ENCODE measurements around the gene LMAN1L. TPM values are rescaled to one million over a fixed set of nuclear protein-coding genes. Genes with fewer than 3 reads are reported as not detected.

Gene LMAN1L
- total RNA-seq, 4 donors from 2014 or later, result 0.42 TPM; not detected in 3

DNA sequence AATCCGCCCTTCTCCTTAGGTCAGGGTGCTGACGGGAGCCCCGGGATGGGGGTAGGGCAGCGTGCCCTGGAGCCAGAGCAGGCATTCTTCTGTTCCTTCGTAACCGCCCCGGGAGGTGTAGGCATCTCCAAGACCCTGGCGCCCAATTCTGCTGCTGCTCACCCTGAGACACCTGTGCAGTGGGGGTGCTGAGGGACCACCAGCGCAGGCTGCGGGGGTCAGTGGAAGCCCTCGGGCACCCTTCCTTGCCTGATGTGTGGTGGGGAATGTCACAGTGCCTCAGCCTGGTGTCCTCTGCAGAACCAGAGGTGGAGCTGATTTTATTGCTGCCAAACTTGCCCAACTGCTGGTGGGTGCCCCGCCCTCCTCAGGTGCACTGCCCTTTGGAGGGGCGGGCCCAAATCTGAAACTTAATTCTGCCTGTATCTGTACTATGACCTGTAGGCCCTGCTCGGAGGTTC lies 23.4 kb upstream of the LMAN1L start:
- no peak for TF ChIP-seq POLR2A (IDR thresholded peaks at IDR 0.05)
- TF ChIP-seq, protein P1, sequence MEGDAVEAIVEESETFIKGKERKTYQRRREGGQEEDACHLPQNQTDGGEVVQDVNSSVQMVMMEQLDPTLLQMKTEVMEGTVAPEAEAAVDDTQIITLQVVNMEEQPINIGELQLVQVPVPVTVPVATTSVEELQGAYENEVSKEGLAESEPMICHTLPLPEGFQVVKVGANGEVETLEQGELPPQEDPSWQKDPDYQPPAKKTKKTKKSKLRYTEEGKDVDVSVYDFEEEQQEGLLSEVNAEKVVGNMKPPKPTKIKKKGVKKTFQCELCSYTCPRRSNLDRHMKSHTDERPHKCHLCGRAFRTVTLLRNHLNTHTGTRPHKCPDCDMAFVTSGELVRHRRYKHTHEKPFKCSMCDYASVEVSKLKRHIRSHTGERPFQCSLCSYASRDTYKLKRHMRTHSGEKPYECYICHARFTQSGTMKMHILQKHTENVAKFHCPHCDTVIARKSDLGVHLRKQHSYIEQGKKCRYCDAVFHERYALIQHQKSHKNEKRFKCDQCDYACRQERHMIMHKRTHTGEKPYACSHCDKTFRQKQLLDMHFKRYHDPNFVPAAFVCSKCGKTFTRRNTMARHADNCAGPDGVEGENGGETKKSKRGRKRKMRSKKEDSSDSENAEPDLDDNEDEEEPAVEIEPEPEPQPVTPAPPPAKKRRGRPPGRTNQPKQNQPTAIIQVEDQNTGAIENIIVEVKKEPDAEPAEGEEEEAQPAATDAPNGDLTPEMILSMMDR (IDR thresholded peaks at IDR 0.05), result no peak
- no peak for TF ChIP-seq EP300 (IDR thresholded peaks at IDR 0.05)
- Histone ChIP-seq H3K4me3 (peak overlapping the region in 2 of 4 donors; percentile 13 to 30), H3K27ac (peak overlapping the region in 3 of 4 donors; percentile 82 to 88 (median 88)), H3K9me3 (no peaks in the 10 kb centered on the region), H3K4me1 (peaks cover 0 to 98% (median 93%) of the 10 kb centered on the region in 4 donors), H3K27me3 (no peaks in the 10 kb centered on the region), H3K36me3 (no peaks in the 10 kb centered on the region)
- 40 to 52% methylated on average over 8 to 14 of the region's 14 CpGs for WGBS, 2 donors
- no peak for DNase-seq (ENCODE audit: low spot score in 2 of 2)

DNA sequence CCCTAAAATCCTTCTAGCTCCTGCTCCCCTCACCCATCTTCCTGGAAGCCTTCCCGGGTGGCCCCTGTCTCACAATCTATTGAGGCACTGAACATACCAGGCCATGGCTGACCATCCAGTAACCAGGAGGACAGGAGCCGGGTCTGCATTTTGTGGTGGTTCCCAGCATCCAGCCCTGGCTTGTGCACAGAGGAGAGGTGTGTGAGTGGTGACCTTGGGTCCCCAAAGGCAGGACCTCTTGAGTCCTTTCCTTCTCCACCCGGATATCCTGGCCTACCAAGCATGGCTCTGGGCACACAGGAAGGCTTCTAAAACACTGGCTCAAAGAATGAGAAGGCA lies 22.9 kb upstream of the LMAN1L start:
- Histone ChIP-seq H3K4me1 (peaks cover 0 to 98% (median 88%) of the 10 kb centered on the region in 4 donors), H3K4me3 (peak overlapping the region in 1 of 4 donors; percentile 30), H3K27me3 (no peaks in the 10 kb centered on the region), H3K27ac (peak overlapping the region; percentile 35 to 88 (median 85)), H3K36me3 (no peaks in the 10 kb centered on the region), H3K9me3 (no peaks in the 10 kb centered on the region)
- 16 to 25% methylated on average over 3 of the region's 3 CpGs for WGBS, 2 donors
- TF ChIP-seq POLR2A (IDR thresholded peaks at IDR 0.05) (no peak), EP300 (IDR thresholded peaks at IDR 0.05) (no peak)
- TF ChIP-seq, protein P1 (IDR thresholded peaks at IDR 0.05), result no peak
- no peak for DNase-seq (ENCODE audit: low spot score in 2 of 2)

- H3K4me1 ChIP-seq, result peaks cover 0 to 98% (median 83%) of the 10 kb centered on the region in 4 donors
- H3K27me3 ChIP-seq, result no peaks in the 10 kb centered on the region
- WGBS, 2 donors, result 9 to 26% methylated on average over 11 to 15 of the region's 15 CpGs
- peak overlapping the region; percentile 35 to 88 (median 85) for H3K27ac ChIP-seq
- H3K4me3 ChIP-seq, result peak overlapping the region in 1 of 4 donors; percentile 5
- peak; percentile 48 to 53 for DNase-seq (ENCODE audit: low spot score in 2 of 2)
- no peaks in the 10 kb centered on the region for H3K9me3 ChIP-seq
- no peaks in the 10 kb centered on the region for H3K36me3 ChIP-seq
- TF ChIP-seq, protein P1 (IDR thresholded peaks at IDR 0.05), result no peak
- TF ChIP-seq POLR2A (IDR thresholded peaks at IDR 0.05), result no peak
- TF ChIP-seq EP300 (IDR thresholded peaks at IDR 0.05), result peak in 1 of 2 donors; percentile 32
Observed at GRCh38 chr15:74790080-74790916, 22.3 kb upstream of the LMAN1L start.

DNA sequence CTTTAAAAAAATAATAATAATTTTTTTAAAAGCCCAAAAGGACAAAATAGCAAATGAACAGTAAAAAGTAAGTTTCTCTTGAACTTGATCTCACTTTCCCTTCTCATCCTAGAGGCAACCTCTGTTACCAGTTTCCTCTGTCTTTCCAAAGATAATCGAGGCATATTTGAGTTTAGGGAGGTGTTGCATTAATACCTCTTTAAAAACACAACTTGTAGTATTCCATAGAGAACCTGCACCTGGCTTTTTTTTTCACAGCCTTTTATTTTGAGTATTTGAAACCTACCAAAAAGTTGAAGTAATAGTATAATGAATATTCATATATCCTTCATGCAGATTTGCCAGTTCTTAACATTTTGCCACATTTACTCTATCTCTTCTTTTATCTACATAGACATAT lies 21.6 kb upstream of the LMAN1L start:
- no peaks in the 10 kb centered on the region for H3K36me3 ChIP-seq
- H3K9me3 ChIP-seq, result no peaks in the 10 kb centered on the region
- peaks cover 0 to 91% (median 77%) of the 10 kb centered on the region in 4 donors for H3K4me1 ChIP-seq
- 38 to 44% methylated on average over 1 of the region's 1 CpG for WGBS, 2 donors
- TF ChIP-seq EP300 (IDR thresholded peaks at IDR 0.05) (no peak), POLR2A (IDR thresholded peaks at IDR 0.05) (no peak)
- TF ChIP-seq, protein P1 (IDR thresholded peaks at IDR 0.05), result no peak
- H3K27ac ChIP-seq, result peak overlapping the region in 3 of 4 donors; percentile 82 to 88 (median 88)
- H3K27me3 ChIP-seq, result no peaks in the 10 kb centered on the region
- H3K4me3 ChIP-seq, result no peak overlapping the region
- DNase-seq (ENCODE audit: low spot score in 2 of 2), result no peak

DNA sequence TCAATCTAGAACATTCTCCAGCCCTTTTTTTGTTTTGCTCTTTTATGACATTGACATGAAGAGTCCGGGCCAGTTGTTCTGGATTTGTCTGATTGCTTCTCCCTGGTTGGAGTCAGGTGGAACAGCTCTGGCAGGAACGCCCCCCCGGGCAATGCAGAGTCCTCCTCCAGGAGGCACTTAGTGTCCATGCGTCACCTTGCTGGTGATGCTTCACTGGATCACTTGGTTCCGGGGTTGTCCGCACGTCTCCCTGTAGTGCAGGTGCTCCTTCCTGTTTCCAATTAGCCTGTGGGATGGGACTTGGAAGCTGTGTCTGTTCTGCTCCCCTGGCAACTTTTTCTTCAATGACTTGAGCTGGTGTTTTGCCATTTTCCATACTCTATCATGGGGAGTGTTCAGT lies 21.0 kb upstream of the LMAN1L start:
- Histone ChIP-seq H3K4me1 (peaks cover 0 to 84% (median 70%) of the 10 kb centered on the region in 4 donors), H3K36me3 (no peaks in the 10 kb centered on the region), H3K27me3 (no peaks in the 10 kb centered on the region), H3K9me3 (no peaks in the 10 kb centered on the region), H3K27ac (peak overlapping the region in 2 of 4 donors; percentile 7 to 88), H3K4me3 (no peak overlapping the region)
- 82 to 88% methylated on average over 7 of the region's 7 CpGs for WGBS, 2 donors
- no peak for DNase-seq (ENCODE audit: low spot score in 2 of 2)
- TF ChIP-seq, protein P1 (IDR thresholded peaks at IDR 0.05), result no peak
- TF ChIP-seq POLR2A (IDR thresholded peaks at IDR 0.05) (no peak), EP300 (IDR thresholded peaks at IDR 0.05) (no peak)

Measured in tibial nerve (tissue), 4 donors.